Neural progenitor cell (in vitro differentiated cells): ENCODE measurements around the gene POMGNT2. TPM values are rescaled to one million over a fixed set of nuclear protein-coding genes. Genes with fewer than 3 reads are reported as not detected.
A peak's percentile ranks its signal among the peaks of the same experiment; 100 is the strongest.

Experiments used
- DNase-seq: peaks from one replicate; pipeline ENCODE4 v3.0.0-alpha.2; 2016; ENCODE audit warnings: low spot score
- H2AFZ ChIP-seq: fragments of 200-600 bp; sonication (generic); replicated peaks from 2 replicates; pipeline ENCODE4 v1.6.1; 2016; ENCODE audit warnings: antibody characterized with exemption
- H3F3A ChIP-seq: fragments of 200-600 bp; sonication (generic); 2 replicates; pipeline ENCODE4 v1.6.1; 2016; ENCODE audit warnings: antibody characterized with exemption, low read depth
- H3K27ac ChIP-seq: fragments of 200-600 bp; sonication (generic); 2 replicates; pipeline ENCODE4 v1.5.1; 2016; ENCODE audit warnings: mild to moderate bottlenecking
- H3K27me3 ChIP-seq: fragments of 200-600 bp; sonication (generic); 2 replicates; pipeline ENCODE4 v1.6.1; 2016; ENCODE audit warnings: mild to moderate bottlenecking, moderate library complexity
- H3K36me3 ChIP-seq: fragments of 200-600 bp; sonication (generic); 2 replicates; pipeline ENCODE4 v1.5.1; 2016
- H3K4me1 ChIP-seq: fragments of 200-600 bp; sonication (generic); 2 replicates; pipeline ENCODE4 v1.6.1; 2016; ENCODE audit warnings: mixed run types
- H3K4me2 ChIP-seq: fragments of 200-600 bp; sonication (generic); 2 replicates; pipeline ENCODE4 v1.6.1; 2016
- H3K4me3 ChIP-seq: fragments of 200-600 bp; sonication (generic); 2 replicates; pipeline ENCODE4 v1.5.1; 2016
- H3K79me2 ChIP-seq: fragments of 200-600 bp; sonication (generic); 2 replicates; pipeline ENCODE4 v1.6.1; 2016; ENCODE audit warnings: low read depth
- H3K9ac ChIP-seq: fragments of 200-600 bp; sonication (generic); 2 replicates; pipeline ENCODE4 v1.6.1; 2016
- H3K9me3 ChIP-seq: fragments of 200-600 bp; sonication (generic); 2 replicates; pipeline ENCODE4 v1.5.1; 2016; ENCODE audit warnings: low read depth
- H4K20me1 ChIP-seq: fragments of 200-600 bp; sonication (generic); 2 replicates; pipeline ENCODE4 v1.6.1; 2016; ENCODE audit warnings: low read depth
- H3K27ac Mint-ChIP-seq: 3 replicates; pipeline ENCODE4 v1.8.0; 2021; ENCODE audit warnings: mixed read lengths
- H3K27me3 Mint-ChIP-seq: 2 replicates; pipeline ENCODE4 v1.8.0; 2022; ENCODE audit warnings: low read depth, mild to moderate bottlenecking, inconsistent platforms, moderate library complexity, mixed read lengths; ENCODE audit not compliant: insufficient read depth
- H3K36me3 Mint-ChIP-seq: 3 replicates; pipeline ENCODE4 v1.8.0; 2021; ENCODE audit warnings: mixed read lengths
- H3K4me1 Mint-ChIP-seq: 3 replicates; pipeline ENCODE4 v1.8.0; 2021; ENCODE audit warnings: mixed read lengths
- H3K4me3 Mint-ChIP-seq: 3 replicates; pipeline ENCODE4 v1.8.0; 2021; ENCODE audit warnings: mild to moderate bottlenecking, moderate library complexity, mixed read lengths
- H3K9me3 Mint-ChIP-seq: 3 replicates; pipeline ENCODE4 v1.8.0; 2020; ENCODE audit warnings: mixed read lengths
- CTCF ChIP-seq: fragments of 200-600 bp; sonication (generic); IDR thresholded peaks from 2 replicates; pipeline ENCODE4 v1.5.1; 2017; ENCODE audit warnings: antibody characterized with exemption, mild to moderate bottlenecking
- EZH2 ChIP-seq: fragments of 200-600 bp; sonication (generic); IDR thresholded peaks from 2 replicates; pipeline ENCODE4 v1.6.1; 2017; ENCODE audit warnings: antibody characterized with exemption, mild to moderate bottlenecking, moderate library complexity
- EZH2phosphoT487 ChIP-seq: fragments of 200-600 bp; sonication (generic); IDR thresholded peaks from 2 replicates; pipeline ENCODE4 v1.6.1; 2017; ENCODE audit warnings: antibody characterized with exemption
- total RNA-seq: library from RNA; depleted of rRNA; stranded (reverse); fragments of >200 nt; gene quantifications from 2 replicates; pipeline ENCODE4 v1.2.3, GENCODE V29; 2015; ENCODE audit warnings: low replicate concordance

The POMGNT2 gene
- total RNA-seq, 1 donor from 2014 or later, result 13.2 TPM

GRCh38 chr3:43102773-43103480, 3.0 kb downstream of the POMGNT2 start:
- peaks cover 33% of the 10 kb centered on the region for H3K27me3 ChIP-seq
- Mint-ChIP-seq H3K27me3 (no peaks in the 10 kb centered on the region), H3K27ac (no peak overlapping the region), H3K9me3 (no peaks in the 10 kb centered on the region), H3K36me3 (no peaks in the 10 kb centered on the region), H3K4me1 (peaks cover 14% of the 10 kb centered on the region), H3K4me3 (peak overlapping the region; percentile 65)
- H3K27ac ChIP-seq, result no peak overlapping the region
- H3K9me3 ChIP-seq, result no peaks in the 10 kb centered on the region
- H2AFZ ChIP-seq, result no peak overlapping the region
- peaks cover 7% of the 10 kb centered on the region for H3K4me1 ChIP-seq
- no peak overlapping the region for H3K9ac ChIP-seq
- H3F3A ChIP-seq, result no peaks in the 10 kb centered on the region
- no peak overlapping the region for H3K4me3 ChIP-seq
- peaks cover 15% of the 10 kb centered on the region for H3K79me2 ChIP-seq
- no peak overlapping the region for H3K4me2 ChIP-seq
- TF ChIP-seq CTCF (no peak), EZH2phosphoT487 (no peak), EZH2 (no peak)
- H4K20me1 ChIP-seq, result no peaks in the 10 kb centered on the region
- DNase-seq, result no peak
- H3K36me3 ChIP-seq, result no peaks in the 10 kb centered on the region

- H3K27me3 Mint-ChIP-seq, result no peaks in the 10 kb centered on the region
- no peaks in the 10 kb centered on the region for H3F3A ChIP-seq
- H3K4me1 ChIP-seq, result peaks cover 21% of the 10 kb centered on the region
- no peaks in the 10 kb centered on the region for H3K36me3 ChIP-seq
- H3K27ac Mint-ChIP-seq, result no peak overlapping the region
- H3K4me3 Mint-ChIP-seq, result no peak overlapping the region
- H3K4me3 ChIP-seq, result no peak overlapping the region
- no peaks in the 10 kb centered on the region for H3K36me3 Mint-ChIP-seq
- H2AFZ ChIP-seq, result no peak overlapping the region
- no peak for DNase-seq
- no peaks in the 10 kb centered on the region for H3K9me3 Mint-ChIP-seq
- no peak overlapping the region for H3K4me2 ChIP-seq
- H3K9me3 ChIP-seq, result no peaks in the 10 kb centered on the region
- no peaks in the 10 kb centered on the region for H3K27me3 ChIP-seq
- H3K9ac ChIP-seq, result no peak overlapping the region
- H3K27ac ChIP-seq, result no peak overlapping the region
- peaks cover 12% of the 10 kb centered on the region for H4K20me1 ChIP-seq
- peaks cover 7% of the 10 kb centered on the region for H3K79me2 ChIP-seq
- TF ChIP-seq EZH2 (no peak), CTCF (no peak), EZH2phosphoT487 (no peak)
- H3K4me1 Mint-ChIP-seq, result peaks cover 12% of the 10 kb centered on the region
Measured at GRCh38 chr3:43098761-43099160, 7.1 kb downstream of the POMGNT2 start.

GRCh38 chr3:43097400-43098080, 8.3 kb downstream of the POMGNT2 start:
- H3K4me2 ChIP-seq, result no peak overlapping the region
- H3K36me3 ChIP-seq, result no peaks in the 10 kb centered on the region
- peaks cover 27% of the 10 kb centered on the region for H3K4me1 ChIP-seq
- peaks cover 11% of the 10 kb centered on the region for H3K4me1 Mint-ChIP-seq
- H2AFZ ChIP-seq, result no peak overlapping the region
- H3K27me3 Mint-ChIP-seq, result no peaks in the 10 kb centered on the region
- no peaks in the 10 kb centered on the region for H3F3A ChIP-seq
- H3K4me3 Mint-ChIP-seq, result no peak overlapping the region
- H3K27ac ChIP-seq, result no peak overlapping the region
- no peaks in the 10 kb centered on the region for H3K9me3 Mint-ChIP-seq
- peaks cover 8% of the 10 kb centered on the region for H3K79me2 ChIP-seq
- H3K27me3 ChIP-seq, result no peaks in the 10 kb centered on the region
- H3K4me3 ChIP-seq, result no peak overlapping the region
- H4K20me1 ChIP-seq, result peaks cover 18% of the 10 kb centered on the region
- H3K9me3 ChIP-seq, result no peaks in the 10 kb centered on the region
- no peaks in the 10 kb centered on the region for H3K36me3 Mint-ChIP-seq
- DNase-seq, result no peak
- TF ChIP-seq CTCF, result no peak
- H3K9ac ChIP-seq, result no peak overlapping the region
- no peak overlapping the region for H3K27ac Mint-ChIP-seq
